ENCODE data around the gene SHD. TPM values are rescaled to one million over a fixed set of nuclear protein-coding genes. Genes with fewer than 3 reads are reported as not detected.
A peak's percentile ranks its signal among the peaks of the same experiment; 100 is the strongest.

SHD gene
- total and polyA plus RNA-seq, 9 of the 15 experiments (the other 6 are each of a cell fraction or from before 2014, with no cell fraction given) = 0.05 to 0.62 (median 0.15) TPM; not detected in 5

- TF ChIP-seq NR4A1 (CRISPR knock-in tag; IDR thresholded peaks at IDR 0.05) = no peak
- no peak for TF ChIP-seq NR4A1 (tag; IDR thresholded peaks at IDR 0.05)
- no peak for TF ChIP-seq ZBTB8A (IDR thresholded peaks at IDR 0.05; ENCODE audit: partially characterized antibody)
- no peak for TF ChIP-seq HMG20B (CRISPR knock-in tag; IDR thresholded peaks at IDR 0.05)
- TF ChIP-seq TOE1 (IDR thresholded peaks at IDR 0.05; ENCODE audit: borderline replicate concordance) = no peak
- TF ChIP-seq TOE1 (CRISPR knock-in tag; IDR thresholded peaks at IDR 0.05; ENCODE audit: borderline replicate concordance, low read depth) = no peak
- TF ChIP-seq ZBTB26 (CRISPR knock-in tag; IDR thresholded peaks at IDR 0.05) = no peak
- no peak for TF ChIP-seq POLR2AphosphoS5 (IDR thresholded peaks at IDR 0.05; ENCODE audit: control insufficient read depth, insufficient read depth, low read depth, low read length)
- TF ChIP-seq TARDBP (IDR thresholded peaks at IDR 0.05) = no peak
- TF ChIP-seq, protein P1, sequence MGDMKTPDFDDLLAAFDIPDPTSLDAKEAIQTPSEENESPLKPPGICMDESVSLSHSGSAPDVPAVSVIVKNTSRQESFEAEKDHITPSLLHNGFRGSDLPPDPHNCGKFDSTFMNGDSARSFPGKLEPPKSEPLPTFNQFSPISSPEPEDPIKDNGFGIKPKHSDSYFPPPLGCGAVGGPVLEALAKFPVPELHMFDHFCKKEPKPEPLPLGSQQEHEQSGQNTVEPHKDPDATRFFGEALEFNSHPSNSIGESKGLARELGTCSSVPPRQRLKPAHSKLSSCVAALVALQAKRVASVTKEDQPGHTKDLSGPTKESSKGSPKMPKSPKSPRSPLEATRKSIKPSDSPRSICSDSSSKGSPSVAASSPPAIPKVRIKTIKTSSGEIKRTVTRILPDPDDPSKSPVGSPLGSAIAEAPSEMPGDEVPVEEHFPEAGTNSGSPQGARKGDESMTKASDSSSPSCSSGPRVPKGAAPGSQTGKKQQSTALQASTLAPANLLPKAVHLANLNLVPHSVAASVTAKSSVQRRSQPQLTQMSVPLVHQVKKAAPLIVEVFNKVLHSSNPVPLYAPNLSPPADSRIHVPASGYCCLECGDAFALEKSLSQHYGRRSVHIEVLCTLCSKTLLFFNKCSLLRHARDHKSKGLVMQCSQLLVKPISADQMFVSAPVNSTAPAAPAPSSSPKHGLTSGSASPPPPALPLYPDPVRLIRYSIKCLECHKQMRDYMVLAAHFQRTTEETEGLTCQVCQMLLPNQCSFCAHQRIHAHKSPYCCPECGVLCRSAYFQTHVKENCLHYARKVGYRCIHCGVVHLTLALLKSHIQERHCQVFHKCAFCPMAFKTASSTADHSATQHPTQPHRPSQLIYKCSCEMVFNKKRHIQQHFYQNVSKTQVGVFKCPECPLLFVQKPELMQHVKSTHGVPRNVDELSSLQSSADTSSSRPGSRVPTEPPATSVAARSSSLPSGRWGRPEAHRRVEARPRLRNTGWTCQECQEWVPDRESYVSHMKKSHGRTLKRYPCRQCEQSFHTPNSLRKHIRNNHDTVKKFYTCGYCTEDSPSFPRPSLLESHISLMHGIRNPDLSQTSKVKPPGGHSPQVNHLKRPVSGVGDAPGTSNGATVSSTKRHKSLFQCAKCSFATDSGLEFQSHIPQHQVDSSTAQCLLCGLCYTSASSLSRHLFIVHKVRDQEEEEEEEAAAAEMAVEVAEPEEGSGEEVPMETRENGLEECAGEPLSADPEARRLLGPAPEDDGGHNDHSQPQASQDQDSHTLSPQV (IDR thresholded peaks at IDR 0.05) = no peak
- no peak for TF ChIP-seq ZNF140 (CRISPR knock-in tag; IDR thresholded peaks at IDR 0.05)
- TF ChIP-seq ADNP (tag; IDR thresholded peaks at IDR 0.05) = 0 out of 2 replicates have a peak, but pooled peaks have one; percentile 28
- no peak for TF ChIP-seq MTA3 (IDR thresholded peaks at IDR 0.05; ENCODE audit: borderline replicate concordance)
- peak; percentile 91 for TF ChIP-seq SMARCA5 (IDR thresholded peaks at IDR 0.05)
- TF ChIP-seq ZNF354B (CRISPR knock-in tag; IDR thresholded peaks at IDR 0.05) = no peak
Measured at GRCh38 chr19:4238831-4239230, 40.2 kb upstream of the SHD start (continued).
